GM23338 (cell line): ENCODE results near the gene MEN1.

Experiments used
- CREB1 ChIP-seq: fragments of 250-450 bp; sonication (Bioruptor Pico); IDR thresholded peaks from 2 replicates; pipeline ENCODE4 v1.5.0; 2020; ENCODE audit warnings: low read depth, mild to moderate bottlenecking, moderate library complexity
- EZH2 ChIP-seq: fragments of 200-600 bp; sonication (generic); IDR thresholded peaks from one replicate; pipeline ENCODE4 v1.8.0; 2017; ENCODE audit warnings: antibody characterized with exemption, mild to moderate bottlenecking, low read depth; ENCODE audit not compliant: unreplicated experiment
- EZH2phosphoT487 ChIP-seq: fragments of 200-600 bp; sonication (generic); IDR thresholded peaks from one replicate; pipeline ENCODE4 v1.8.1; 2018; ENCODE audit warnings: antibody characterized with exemption; ENCODE audit not compliant: unreplicated experiment
- POLR2AphosphoS5 ChIP-seq: IDR thresholded peaks from 2 replicates; pipeline ENCODE4 v1.6.1; 2016; ENCODE audit warnings: antibody characterized with exemption, low read depth
- TF ChIP-seq, protein P1 (sequence below), 2 experiments: fragments of 200-600 bp in 1 of 2; sonication (generic) in 1 of 2; conservative IDR thresholded peaks; 2 replicates each; pipeline versions ENCODE4 v1.5.1 to v1.6.1; 2016 to 2017; ENCODE audit warnings: antibody characterized with exemption in 2 of 2, low read depth in 2 of 2, mild to moderate bottlenecking in 2 of 2, moderate library complexity in 1 of 2
- TF ChIP-seq, protein P2 (sequence below): IDR thresholded peaks from one replicate; pipeline ENCODE4 v1.6.1; 2018; ENCODE audit warnings: antibody characterized with exemption; ENCODE audit not compliant: unreplicated experiment

DNA sequence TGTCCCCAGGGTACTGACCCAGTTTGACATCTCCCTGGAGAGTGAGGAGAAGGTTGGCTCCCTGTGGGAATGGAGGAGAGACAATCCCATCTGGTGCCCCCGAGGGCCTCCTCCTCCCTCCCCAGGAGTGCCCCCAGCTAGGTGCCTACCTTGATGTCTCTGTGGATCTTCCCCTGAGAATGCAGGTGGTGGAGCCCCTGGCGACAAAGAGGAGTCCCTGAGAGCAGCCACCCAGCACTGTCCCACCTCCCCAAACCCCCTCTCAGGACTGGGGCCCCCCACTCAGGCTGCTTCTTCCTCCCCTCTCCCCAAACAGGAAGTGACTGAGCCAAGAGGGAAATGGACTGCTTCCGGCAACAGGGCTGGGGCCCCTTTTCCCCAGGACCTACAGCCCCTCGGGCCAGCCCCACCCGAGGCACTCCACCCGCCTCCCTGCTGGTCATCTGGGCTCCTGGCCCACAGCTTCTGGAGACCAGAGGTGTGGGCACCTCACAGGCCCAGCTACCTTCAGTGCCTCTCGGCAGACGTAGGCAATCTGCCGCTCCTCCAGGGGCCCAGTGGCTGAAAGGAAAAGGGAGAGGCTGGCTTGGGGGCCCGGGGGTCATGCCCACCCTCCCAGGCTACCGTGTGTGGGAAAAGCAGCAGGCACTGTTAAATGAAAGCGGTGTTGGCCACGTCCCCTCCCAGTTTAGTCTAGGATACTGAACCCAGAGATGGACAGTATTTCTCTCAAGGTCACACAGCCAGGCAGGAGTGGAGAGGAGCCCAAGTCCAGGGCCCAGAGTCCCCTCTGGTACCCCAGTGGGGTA lies 8.6 kb downstream of the MEN1 start:
- TF ChIP-seq, protein P1, sequence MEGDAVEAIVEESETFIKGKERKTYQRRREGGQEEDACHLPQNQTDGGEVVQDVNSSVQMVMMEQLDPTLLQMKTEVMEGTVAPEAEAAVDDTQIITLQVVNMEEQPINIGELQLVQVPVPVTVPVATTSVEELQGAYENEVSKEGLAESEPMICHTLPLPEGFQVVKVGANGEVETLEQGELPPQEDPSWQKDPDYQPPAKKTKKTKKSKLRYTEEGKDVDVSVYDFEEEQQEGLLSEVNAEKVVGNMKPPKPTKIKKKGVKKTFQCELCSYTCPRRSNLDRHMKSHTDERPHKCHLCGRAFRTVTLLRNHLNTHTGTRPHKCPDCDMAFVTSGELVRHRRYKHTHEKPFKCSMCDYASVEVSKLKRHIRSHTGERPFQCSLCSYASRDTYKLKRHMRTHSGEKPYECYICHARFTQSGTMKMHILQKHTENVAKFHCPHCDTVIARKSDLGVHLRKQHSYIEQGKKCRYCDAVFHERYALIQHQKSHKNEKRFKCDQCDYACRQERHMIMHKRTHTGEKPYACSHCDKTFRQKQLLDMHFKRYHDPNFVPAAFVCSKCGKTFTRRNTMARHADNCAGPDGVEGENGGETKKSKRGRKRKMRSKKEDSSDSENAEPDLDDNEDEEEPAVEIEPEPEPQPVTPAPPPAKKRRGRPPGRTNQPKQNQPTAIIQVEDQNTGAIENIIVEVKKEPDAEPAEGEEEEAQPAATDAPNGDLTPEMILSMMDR (conservative IDR thresholded peaks at IDR 0.05; ENCODE audit: low read depth in 2 of 2): no peak
- TF ChIP-seq POLR2AphosphoS5 (no peak), EZH2 (no peak), CREB1 (CRISPR knock-in tag) (no peak), EZH2phosphoT487 (no peak)
- TF ChIP-seq, protein P2, sequence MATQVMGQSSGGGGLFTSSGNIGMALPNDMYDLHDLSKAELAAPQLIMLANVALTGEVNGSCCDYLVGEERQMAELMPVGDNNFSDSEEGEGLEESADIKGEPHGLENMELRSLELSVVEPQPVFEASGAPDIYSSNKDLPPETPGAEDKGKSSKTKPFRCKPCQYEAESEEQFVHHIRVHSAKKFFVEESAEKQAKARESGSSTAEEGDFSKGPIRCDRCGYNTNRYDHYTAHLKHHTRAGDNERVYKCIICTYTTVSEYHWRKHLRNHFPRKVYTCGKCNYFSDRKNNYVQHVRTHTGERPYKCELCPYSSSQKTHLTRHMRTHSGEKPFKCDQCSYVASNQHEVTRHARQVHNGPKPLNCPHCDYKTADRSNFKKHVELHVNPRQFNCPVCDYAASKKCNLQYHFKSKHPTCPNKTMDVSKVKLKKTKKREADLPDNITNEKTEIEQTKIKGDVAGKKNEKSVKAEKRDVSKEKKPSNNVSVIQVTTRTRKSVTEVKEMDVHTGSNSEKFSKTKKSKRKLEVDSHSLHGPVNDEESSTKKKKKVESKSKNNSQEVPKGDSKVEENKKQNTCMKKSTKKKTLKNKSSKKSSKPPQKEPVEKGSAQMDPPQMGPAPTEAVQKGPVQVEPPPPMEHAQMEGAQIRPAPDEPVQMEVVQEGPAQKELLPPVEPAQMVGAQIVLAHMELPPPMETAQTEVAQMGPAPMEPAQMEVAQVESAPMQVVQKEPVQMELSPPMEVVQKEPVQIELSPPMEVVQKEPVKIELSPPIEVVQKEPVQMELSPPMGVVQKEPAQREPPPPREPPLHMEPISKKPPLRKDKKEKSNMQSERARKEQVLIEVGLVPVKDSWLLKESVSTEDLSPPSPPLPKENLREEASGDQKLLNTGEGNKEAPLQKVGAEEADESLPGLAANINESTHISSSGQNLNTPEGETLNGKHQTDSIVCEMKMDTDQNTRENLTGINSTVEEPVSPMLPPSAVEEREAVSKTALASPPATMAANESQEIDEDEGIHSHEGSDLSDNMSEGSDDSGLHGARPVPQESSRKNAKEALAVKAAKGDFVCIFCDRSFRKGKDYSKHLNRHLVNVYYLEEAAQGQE: no peak
